ENCODE results near the gene STAG1.
"Not testable (repeated sequence)": the region's sequence is repeated elsewhere in the genome, so short reads cannot be mapped to it uniquely, and the experiment has no call there.

STAG1 gene

GRCh38 chr3:136752172-136752421 lies at the start of gene STAG1:
Gene STAG1, minus strand, starts transcription at chr3:136752378. Its CDS starts 121,480 bp downstream, at chr3:136630898.
- DNase-seq, result no peak

- not testable (repeated sequence) for DNase-seq
Measured at GRCh38 chr3:136801146-136801545, 49.0 kb upstream of the STAG1 start.

- DNase-seq, result peak; percentile 16
Measured at GRCh38 chr3:136792556-136793330, 40.6 kb upstream of the STAG1 start.

- no peak for DNase-seq
Measured at GRCh38 chr3:136790786-136791185, 38.6 kb upstream of the STAG1 start.

GRCh38 chr3:136789976-136790375 lies 37.8 kb upstream of the STAG1 start:
- no peak for DNase-seq

GRCh38 chr3:136788154-136788553 lies 36.0 kb upstream of the STAG1 start:
- DNase-seq, result no peak

- peak; percentile 24 for DNase-seq
Measured at GRCh38 chr3:136787349-136787748, 35.2 kb upstream of the STAG1 start.

GRCh38 chr3:136783708-136784191 lies 31.6 kb upstream of the STAG1 start:
- no peak for DNase-seq

- DNase-seq, result no peak
Measured at GRCh38 chr3:136780741-136781140, 28.6 kb upstream of the STAG1 start.

GRCh38 chr3:136778865-136779264 lies 26.7 kb upstream of the STAG1 start:
- no peak for DNase-seq

GRCh38 chr3:136772709-136773108 lies 20.5 kb upstream of the STAG1 start:
- DNase-seq, result no peak

GRCh38 chr3:136758160-136759102 lies 6.3 kb upstream of the STAG1 start:
- DNase-seq, result not testable (repeated sequence)

GRCh38 chr3:136755192-136755591 lies 3.0 kb upstream of the STAG1 start:
- no peak for DNase-seq

- no peak for DNase-seq
Measured at GRCh38 chr3:136753326-136753939, 1.3 kb upstream of the STAG1 start.

- peak; percentile 98 for DNase-seq
Measured at GRCh38 chr3:136752422-136753325, 496 bp upstream of the STAG1 start.

- DNase-seq, result peak; percentile 95
Measured at GRCh38 chr3:136751316-136752171, 634 bp downstream of the STAG1 start.

GRCh38 chr3:136750897-136751315 lies 1.3 kb downstream of the STAG1 start:
- no peak for DNase-seq

GRCh38 chr3:136750209-136750896 lies 1.8 kb downstream of the STAG1 start:
- DNase-seq, result no peak

- not testable (repeated sequence) for DNase-seq
Measured at GRCh38 chr3:136749602-136750001, 2.6 kb downstream of the STAG1 start.

- DNase-seq, result no peak
Measured at GRCh38 chr3:136749091-136749490, 3.1 kb downstream of the STAG1 start.

GRCh38 chr3:136745916-136746315 lies 6.3 kb downstream of the STAG1 start:
- DNase-seq, result no peak

All from NCI-H446 treated with DMSO at 0.1 percent for 48 hours (cell line).